ELR (cell line): ENCODE measurements around the gene SLC13A5.

ENCODE experiments used
- DNase-seq: peaks from one replicate; pipeline ENCODE4 v3.0.0-alpha.2; 2015; ENCODE audit warnings: low read depth

Gene SLC13A5

GRCh38 chr17:6638046-6638908 is 74.9 kb downstream of the SLC13A5 start:
- no peak for DNase-seq

GRCh38 chr17:6637458-6637840 is 75.7 kb downstream of the SLC13A5 start:
- no peak for DNase-seq

- no peak for DNase-seq
These were observed 76.3 kb downstream of the SLC13A5 start for GRCh38 chr17:6636616-6637457.

- DNase-seq = no peak
These were observed 77.1 kb downstream of the SLC13A5 start for GRCh38 chr17:6636105-6636504.
